ENCODE results near the gene SERBP1. TPM values are rescaled to one million over a fixed set of nuclear protein-coding genes. Genes with fewer than 3 reads are reported as not detected.
"Not testable (repeated sequence)": the region's sequence is repeated elsewhere in the genome, so short reads cannot be mapped to it uniquely, and the experiment has no call there.

Gene SERBP1
- 152 TPM for total RNA-seq

GRCh38 chr1:67430358-67431155, at the start of gene SERBP1:
Gene SERBP1, minus strand, starts transcription at chr1:67430402. Its CDS starts 102 bp downstream, at chr1:67430300.
- FAIRE-seq (no peak), DNase-seq (ENCODE audit: low spot score in 2 of 2) (peak; percentile 92 to 95)

- FAIRE-seq (no peak), DNase-seq (ENCODE audit: low spot score in 2 of 2) (no peak)
Measured at GRCh38 chr1:67479146-67479891, 49.1 kb upstream of the SERBP1 start.

GRCh38 chr1:67476906-67477305, 46.7 kb upstream of the SERBP1 start:
- FAIRE-seq (no peak), DNase-seq (ENCODE audit: low spot score in 2 of 2) (no peak)

- DNase-seq (ENCODE audit: low spot score in 2 of 2) (no peak), FAIRE-seq (no peak)
Measured at GRCh38 chr1:67476006-67476482, 45.8 kb upstream of the SERBP1 start.

GRCh38 chr1:67472056-67472455, 41.9 kb upstream of the SERBP1 start:
- DNase-seq (ENCODE audit: low spot score in 2 of 2): no peak
- FAIRE-seq: no peak

- FAIRE-seq: no peak
- DNase-seq (ENCODE audit: low spot score in 2 of 2): no peak
Measured at GRCh38 chr1:67469431-67469830, 39.2 kb upstream of the SERBP1 start.

- FAIRE-seq: no peak
- DNase-seq (ENCODE audit: low spot score in 2 of 2): no peak
Measured at GRCh38 chr1:67468066-67468718, 38.0 kb upstream of the SERBP1 start.

- DNase-seq (ENCODE audit: low spot score in 2 of 2): no peak
- no peak for FAIRE-seq
Measured at GRCh38 chr1:67465375-67465774, 35.2 kb upstream of the SERBP1 start.

GRCh38 chr1:67464746-67465145, 34.5 kb upstream of the SERBP1 start:
- DNase-seq (ENCODE audit: low spot score in 2 of 2) (no peak), FAIRE-seq (no peak)

GRCh38 chr1:67464058-67464457, 33.9 kb upstream of the SERBP1 start:
- no peak for DNase-seq (ENCODE audit: low spot score in 2 of 2)
- no peak for FAIRE-seq

- DNase-seq (ENCODE audit: low spot score in 2 of 2): no peak
- FAIRE-seq: no peak
Measured at GRCh38 chr1:67463298-67463955, 33.2 kb upstream of the SERBP1 start.

GRCh38 chr1:67460676-67461500, 30.7 kb upstream of the SERBP1 start:
- FAIRE-seq (no peak), DNase-seq (ENCODE audit: low spot score in 2 of 2) (no peak)

- no peak for DNase-seq (ENCODE audit: low spot score in 2 of 2)
- FAIRE-seq: no peak
Measured at GRCh38 chr1:67459068-67459467, 28.9 kb upstream of the SERBP1 start.

GRCh38 chr1:67458663-67459062, 28.5 kb upstream of the SERBP1 start:
- FAIRE-seq (no peak), DNase-seq (ENCODE audit: low spot score in 2 of 2) (no peak)

- FAIRE-seq: no peak
- no peak for DNase-seq (ENCODE audit: low spot score in 2 of 2)
Measured at GRCh38 chr1:67457247-67457646, 27.0 kb upstream of the SERBP1 start.

- FAIRE-seq (no peak), DNase-seq (ENCODE audit: low spot score in 2 of 2) (no peak)
Measured at GRCh38 chr1:67451815-67452214, 21.6 kb upstream of the SERBP1 start.

GRCh38 chr1:67451356-67451755, 21.2 kb upstream of the SERBP1 start:
- DNase-seq (ENCODE audit: low spot score in 2 of 2): no peak
- FAIRE-seq: no peak

- DNase-seq (ENCODE audit: low spot score in 2 of 2) (no peak), FAIRE-seq (no peak)
Measured at GRCh38 chr1:67446893-67447292, 16.7 kb upstream of the SERBP1 start.

- DNase-seq (ENCODE audit: low spot score in 2 of 2); FAIRE-seq: not testable (repeated sequence)
Measured at GRCh38 chr1:67446014-67446413, 15.8 kb upstream of the SERBP1 start.

Data from frontal cortex (tissue), 4 donors.